PC-3 (cell line): ENCODE data around the gene FGF12.

Source experiments
- EZH2 ChIP-seq: fragments of 300-600 bp; sonication (generic); IDR thresholded peaks from one replicate; pipeline ENCODE4 v1.6.1; 2017; ENCODE audit warnings: antibody characterized with exemption, mild to moderate bottlenecking, low read length; ENCODE audit not compliant: unreplicated experiment
- TF ChIP-seq, protein P1 (sequence below): fragments of 300-600 bp; sonication (generic); conservative IDR thresholded peaks from 2 replicates; pipeline ENCODE4 v1.5.1; 2017; ENCODE audit warnings: antibody characterized with exemption, low read depth, mild to moderate bottlenecking, low read length

DNA sequence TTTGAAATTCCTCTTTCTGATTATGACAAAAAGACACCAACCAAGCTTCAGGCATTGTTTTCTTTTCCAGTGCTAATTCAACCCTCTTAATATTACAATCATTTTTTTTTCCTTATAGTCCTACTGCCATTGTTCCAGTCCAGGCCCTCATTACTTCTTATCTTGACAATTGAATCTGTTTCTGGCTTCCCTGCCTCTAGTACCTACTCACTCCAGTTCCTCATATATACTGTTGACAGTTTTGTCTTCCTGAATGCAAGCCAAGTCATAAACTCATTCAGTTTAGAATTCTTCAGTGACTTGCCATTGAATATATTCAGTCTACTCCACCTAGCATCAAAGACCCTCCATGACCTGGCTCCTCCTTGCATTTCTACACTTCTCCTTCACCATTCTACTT, 507.4 kb downstream of the FGF12 start:
- TF ChIP-seq, protein P1, sequence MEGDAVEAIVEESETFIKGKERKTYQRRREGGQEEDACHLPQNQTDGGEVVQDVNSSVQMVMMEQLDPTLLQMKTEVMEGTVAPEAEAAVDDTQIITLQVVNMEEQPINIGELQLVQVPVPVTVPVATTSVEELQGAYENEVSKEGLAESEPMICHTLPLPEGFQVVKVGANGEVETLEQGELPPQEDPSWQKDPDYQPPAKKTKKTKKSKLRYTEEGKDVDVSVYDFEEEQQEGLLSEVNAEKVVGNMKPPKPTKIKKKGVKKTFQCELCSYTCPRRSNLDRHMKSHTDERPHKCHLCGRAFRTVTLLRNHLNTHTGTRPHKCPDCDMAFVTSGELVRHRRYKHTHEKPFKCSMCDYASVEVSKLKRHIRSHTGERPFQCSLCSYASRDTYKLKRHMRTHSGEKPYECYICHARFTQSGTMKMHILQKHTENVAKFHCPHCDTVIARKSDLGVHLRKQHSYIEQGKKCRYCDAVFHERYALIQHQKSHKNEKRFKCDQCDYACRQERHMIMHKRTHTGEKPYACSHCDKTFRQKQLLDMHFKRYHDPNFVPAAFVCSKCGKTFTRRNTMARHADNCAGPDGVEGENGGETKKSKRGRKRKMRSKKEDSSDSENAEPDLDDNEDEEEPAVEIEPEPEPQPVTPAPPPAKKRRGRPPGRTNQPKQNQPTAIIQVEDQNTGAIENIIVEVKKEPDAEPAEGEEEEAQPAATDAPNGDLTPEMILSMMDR: no peak
- no peak for TF ChIP-seq EZH2
